LNCaP clone FGC (cell line): ENCODE results near the gene STK35.

Experiments
- DNase-seq: peaks from one replicate; pipeline ENCODE4 v3.0.0-alpha.2; 2011; ENCODE audit warnings: low read depth
- H3K4me3 ChIP-seq: 2 replicates; pipeline ENCODE4 v1.5.1; 2011; ENCODE audit warnings: mild to moderate bottlenecking, low read depth, low read length, control low read depth
- TF ChIP-seq, protein P1 (sequence below): IDR thresholded peaks from 2 replicates; pipeline ENCODE4 v1.5.1; 2012; ENCODE audit warnings: mild to moderate bottlenecking; ENCODE audit not compliant: control insufficient read depth, insufficient read depth; ENCODE audit errors: extremely low read depth

STK35 gene

DNA sequence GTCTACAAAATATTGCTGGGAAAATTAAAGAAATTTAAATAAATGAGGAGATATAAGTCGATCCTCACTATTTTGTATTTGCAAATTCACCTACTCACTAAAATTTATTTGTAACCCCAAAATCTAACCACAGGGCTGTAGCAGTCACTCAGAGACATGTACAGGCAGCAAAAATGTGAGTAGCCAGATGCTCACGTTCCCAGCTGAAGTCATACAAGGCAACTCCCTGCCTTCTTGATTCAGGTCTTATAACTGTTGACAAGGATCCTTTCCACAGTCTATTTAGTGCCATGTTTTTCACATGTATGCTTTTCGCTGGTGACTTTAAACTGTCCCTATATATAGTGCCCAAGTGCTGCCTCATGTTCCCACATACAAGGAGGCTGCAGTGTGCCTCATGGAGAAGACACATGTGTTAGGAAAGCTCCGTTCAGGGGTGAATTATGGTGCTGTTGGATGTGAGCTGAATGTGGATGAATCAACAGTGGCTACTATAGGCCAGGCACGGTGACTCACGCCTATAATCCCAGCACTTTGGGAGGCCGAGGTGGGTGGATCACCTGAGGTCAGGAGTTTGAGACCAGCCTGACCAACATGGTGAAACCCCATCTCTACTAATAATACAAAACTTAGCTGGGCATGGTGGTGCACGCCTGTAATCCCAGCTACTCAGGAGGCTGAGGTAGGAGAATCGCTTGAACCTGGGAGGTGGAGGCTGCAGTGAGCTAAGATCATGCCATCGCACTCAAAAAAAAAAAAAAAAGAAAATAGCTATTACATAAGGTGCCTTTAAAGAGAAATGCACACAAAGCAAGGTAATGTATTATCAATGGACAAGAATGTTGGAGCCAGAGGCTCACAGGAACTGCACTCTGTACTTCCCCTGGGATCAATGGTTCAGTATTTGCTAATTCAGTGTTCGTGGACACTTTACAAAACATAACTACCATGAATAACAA, 55.3 kb downstream of the STK35 start:
- no peak overlapping the region for H3K4me3 ChIP-seq
- TF ChIP-seq, protein P1, sequence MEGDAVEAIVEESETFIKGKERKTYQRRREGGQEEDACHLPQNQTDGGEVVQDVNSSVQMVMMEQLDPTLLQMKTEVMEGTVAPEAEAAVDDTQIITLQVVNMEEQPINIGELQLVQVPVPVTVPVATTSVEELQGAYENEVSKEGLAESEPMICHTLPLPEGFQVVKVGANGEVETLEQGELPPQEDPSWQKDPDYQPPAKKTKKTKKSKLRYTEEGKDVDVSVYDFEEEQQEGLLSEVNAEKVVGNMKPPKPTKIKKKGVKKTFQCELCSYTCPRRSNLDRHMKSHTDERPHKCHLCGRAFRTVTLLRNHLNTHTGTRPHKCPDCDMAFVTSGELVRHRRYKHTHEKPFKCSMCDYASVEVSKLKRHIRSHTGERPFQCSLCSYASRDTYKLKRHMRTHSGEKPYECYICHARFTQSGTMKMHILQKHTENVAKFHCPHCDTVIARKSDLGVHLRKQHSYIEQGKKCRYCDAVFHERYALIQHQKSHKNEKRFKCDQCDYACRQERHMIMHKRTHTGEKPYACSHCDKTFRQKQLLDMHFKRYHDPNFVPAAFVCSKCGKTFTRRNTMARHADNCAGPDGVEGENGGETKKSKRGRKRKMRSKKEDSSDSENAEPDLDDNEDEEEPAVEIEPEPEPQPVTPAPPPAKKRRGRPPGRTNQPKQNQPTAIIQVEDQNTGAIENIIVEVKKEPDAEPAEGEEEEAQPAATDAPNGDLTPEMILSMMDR: no peak
- no peak for DNase-seq

DNA sequence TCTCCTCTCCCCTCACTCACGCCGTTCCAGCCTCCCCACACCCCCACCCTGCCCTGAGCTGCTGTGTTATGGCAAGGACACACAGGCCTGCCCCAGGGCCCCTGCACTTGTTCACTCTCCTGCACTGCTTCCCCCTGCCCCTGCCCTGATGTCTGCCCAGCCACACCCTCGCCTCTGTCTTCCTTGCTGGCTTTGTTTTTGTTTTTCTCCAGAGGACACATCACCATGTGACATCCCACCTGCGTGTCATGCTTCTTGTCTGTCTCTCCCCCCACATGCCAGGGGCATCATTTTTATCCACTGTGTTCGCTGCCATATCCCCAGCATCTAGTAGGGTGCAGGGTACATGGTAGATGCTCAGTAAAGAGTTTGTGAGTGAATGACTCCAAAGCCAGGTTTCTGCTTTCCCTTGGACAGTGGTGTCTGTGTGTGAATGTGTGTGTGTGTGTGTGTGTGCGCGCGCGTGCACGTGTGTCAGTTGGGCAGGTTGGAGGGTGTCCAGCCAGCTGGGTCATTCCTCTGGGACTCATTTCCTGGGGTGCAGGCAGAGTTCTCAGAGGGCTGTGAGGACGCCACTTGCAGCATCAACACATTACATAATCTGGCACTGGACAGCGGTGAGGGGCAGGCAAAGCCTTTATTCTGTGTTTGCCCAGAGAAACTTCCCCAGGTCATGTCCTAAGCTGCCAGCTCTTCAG, 60.6 kb downstream of the STK35 start:
- no peak for DNase-seq
- TF ChIP-seq, protein P1: no peak
- no peak overlapping the region for H3K4me3 ChIP-seq

DNA sequence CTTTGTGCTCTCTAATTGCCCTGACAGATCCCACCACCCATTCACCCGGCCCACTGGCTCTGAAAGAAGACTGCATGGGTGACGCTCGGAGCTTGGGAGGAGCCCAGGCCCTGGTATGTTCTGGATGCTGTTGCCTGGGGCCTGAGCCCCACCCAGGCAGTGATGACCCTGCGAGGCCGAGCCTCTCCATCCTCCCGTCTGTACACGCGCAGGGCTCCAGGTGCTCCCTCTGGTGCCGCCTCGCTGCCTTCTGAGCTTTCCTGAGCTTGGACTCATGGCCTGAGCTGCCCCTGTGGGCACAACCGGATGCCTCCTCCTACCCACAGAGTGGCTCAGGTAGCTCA, 61.2 kb downstream of the STK35 start:
- TF ChIP-seq, protein P1: no peak
- no peak for DNase-seq
- H3K4me3 ChIP-seq: no peak overlapping the region

DNA sequence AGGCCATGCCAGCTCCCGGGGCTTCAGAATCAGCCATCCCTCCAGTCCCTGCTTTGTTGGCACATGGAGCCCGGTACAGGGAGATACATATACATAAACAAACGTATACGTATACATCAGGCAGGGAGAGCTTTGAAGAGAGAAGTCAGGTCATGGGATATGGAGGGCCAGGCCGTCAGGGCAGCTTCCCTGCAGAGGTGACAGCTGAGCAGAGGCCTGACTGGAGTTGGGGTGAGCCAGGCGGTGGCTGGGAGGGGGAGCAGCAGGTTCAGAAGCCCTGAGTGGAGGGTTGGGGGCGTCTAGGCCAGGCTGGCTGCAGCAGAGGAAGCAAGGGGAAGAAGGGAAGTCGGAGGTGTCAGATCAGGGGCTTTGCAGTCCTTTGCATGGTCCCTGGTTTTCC, 61.7 kb downstream of the STK35 start:
- no peak overlapping the region for H3K4me3 ChIP-seq
- TF ChIP-seq, protein P1: no peak
- no peak for DNase-seq

DNA sequence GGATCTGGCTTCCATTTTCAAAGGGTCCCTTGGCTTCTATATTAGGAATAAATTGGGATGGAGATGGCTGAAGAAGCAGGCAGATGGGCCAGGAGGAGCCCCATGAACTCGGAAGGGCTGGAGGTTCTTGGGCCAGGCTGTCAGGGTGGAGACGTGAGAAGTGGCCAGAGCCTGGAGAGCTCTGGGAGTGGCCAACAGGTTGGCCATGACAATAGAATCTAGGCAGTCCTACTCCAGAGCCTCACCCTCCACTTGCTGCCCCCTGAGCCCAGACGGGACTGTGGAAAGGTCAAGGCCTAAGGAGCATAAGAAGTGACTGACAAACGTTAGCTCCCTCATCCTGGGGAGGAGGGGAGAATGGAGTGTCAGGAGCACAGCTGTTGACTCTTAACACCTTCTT, 62.1 kb downstream of the STK35 start:
- TF ChIP-seq, protein P1: no peak
- no peak for DNase-seq
- H3K4me3 ChIP-seq: no peak overlapping the region

DNA sequence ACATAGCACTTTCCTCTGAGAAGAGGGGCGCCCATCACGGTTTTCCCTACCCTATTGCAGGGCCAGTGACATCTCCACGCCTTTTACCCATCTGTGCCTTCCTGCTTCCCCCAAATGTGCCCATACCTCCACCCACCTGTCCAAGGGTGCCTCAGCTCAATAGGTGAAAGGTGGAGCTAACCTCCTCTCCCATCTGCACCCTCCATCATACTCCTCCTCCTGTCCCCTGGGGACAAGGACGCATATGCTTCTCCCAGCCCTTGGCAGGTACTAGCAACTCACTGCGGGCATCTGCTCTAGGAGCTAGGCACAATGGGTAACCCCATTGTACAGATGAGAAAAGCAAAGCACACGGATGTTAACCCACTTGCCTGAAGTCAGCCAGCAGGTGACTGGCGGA, 62.8 kb downstream of the STK35 start:
- TF ChIP-seq, protein P1: no peak
- H3K4me3 ChIP-seq: no peak overlapping the region
- no peak for DNase-seq
